Measurements from ENCODE around the gene FLNB. TPM values are rescaled to one million over a fixed set of nuclear protein-coding genes. Genes with fewer than 3 reads are reported as not detected.
A peak's percentile ranks its signal among the peaks of the same experiment; 100 is the strongest.

The FLNB gene
- total RNA-seq, 2 donors from 2014 or later = 104 to 121 TPM

GRCh38 chr3:58041826-58042324, 33.7 kb downstream of the FLNB start:
- Histone ChIP-seq H3K4me3 (no peak overlapping the region), H3K27me3 (no peaks in the 10 kb centered on the region), H3K4me1 (peaks cover 48% of the 10 kb centered on the region), H3K36me3 (replicated peaks in 1 of 2; ENCODE audit: insufficient read depth in 1 of 2, low read depth in 2 of 2) (no peaks in the 10 kb centered on the region), H3K9me3 (no peaks in the 10 kb centered on the region), H3K27ac (peak overlapping the region in 3 of 4 donors; percentile 50 to 66 (median 65))
- intact Hi-C loops (cut with DNase I) = no loop called here
- WGBS, 2 donors = 68 to 93% methylated on average over 2 of the region's 2 CpGs
- TF ChIP-seq CTCF (IDR thresholded peaks at IDR 0.05) (no peak), POLR2A (IDR thresholded peaks at IDR 0.05) (no peak)
- ATAC-seq (no peak), DNase-seq (no peak)

- Histone ChIP-seq H3K4me3 (no peak overlapping the region), H3K4me1 (peaks cover 55% of the 10 kb centered on the region), H3K9me3 (no peaks in the 10 kb centered on the region), H3K27ac (peak overlapping the region in 2 of 4 donors; percentile 12 to 32), H3K36me3 (replicated peaks in 1 of 2; ENCODE audit: insufficient read depth in 1 of 2, low read depth in 2 of 2) (no peaks in the 10 kb centered on the region), H3K27me3 (no peaks in the 10 kb centered on the region)
- intact Hi-C loops (cut with DNase I) = no loop called here
- 70 to 86% methylated on average over 6 of the region's 6 CpGs for WGBS, 2 donors
- TF ChIP-seq CTCF (IDR thresholded peaks at IDR 0.05) (no peak), POLR2A (IDR thresholded peaks at IDR 0.05) (no peak)
- ATAC-seq (no peak), DNase-seq (no peak)
These were observed 34.9 kb downstream of the FLNB start for GRCh38 chr3:58042947-58043707.

- intact Hi-C loops (cut with DNase I) = no loop called here
- Histone ChIP-seq H3K4me3 (no peak overlapping the region), H3K27ac (peak overlapping the region in 3 of 4 donors; percentile 27 to 48 (median 32)), H3K27me3 (no peaks in the 10 kb centered on the region), H3K36me3 (replicated peaks in 1 of 2; ENCODE audit: insufficient read depth in 1 of 2, low read depth in 2 of 2) (no peaks in the 10 kb centered on the region), H3K4me1 (peaks cover 63% of the 10 kb centered on the region), H3K9me3 (no peaks in the 10 kb centered on the region)
- 31 to 62% methylated on average over 4 of the region's 4 CpGs for WGBS, 2 donors
- DNase-seq (no peak), ATAC-seq (no peak)
- TF ChIP-seq POLR2A (IDR thresholded peaks at IDR 0.05) = no peak
These were observed 35.7 kb downstream of the FLNB start for GRCh38 chr3:58043933-58044332.

- ATAC-seq = no peak
These were observed 36.7 kb downstream of the FLNB start for GRCh38 chr3:58044691-58045483.

More at GRCh38 chr3:58044691-58045483, 36.7 kb downstream of the FLNB start:
- TF ChIP-seq CTCF (IDR thresholded peaks at IDR 0.05) (no peak), POLR2A (IDR thresholded peaks at IDR 0.05) (no peak)
- Histone ChIP-seq H3K27me3 (no peaks in the 10 kb centered on the region), H3K36me3 (replicated peaks in 1 of 2; ENCODE audit: insufficient read depth in 1 of 2, low read depth in 2 of 2) (no peaks in the 10 kb centered on the region), H3K9me3 (no peaks in the 10 kb centered on the region), H3K27ac (peak overlapping the region in 3 of 4 donors; percentile 20 to 48 (median 34)), H3K4me1 (peaks cover 67% of the 10 kb centered on the region), H3K4me3 (no peak overlapping the region)
- 77 to 85% methylated on average over 7 of the region's 7 CpGs for WGBS, 2 donors
- DNase-seq = no peak
- intact Hi-C loops (cut with DNase I) = no loop called here
